K562 (cell line): ENCODE measurements around the gene EEF1AKMT4. TPM values are rescaled to one million over a fixed set of nuclear protein-coding genes. Genes with fewer than 3 reads are reported as not detected.

Experiments used
- CBFA2T2 ChIP-seq: fragments of 450-650 bp; conservative IDR thresholded peaks from 2 replicates; pipeline ENCODE4 v1.6.1; 2017; ENCODE audit warnings: mild to moderate bottlenecking
- ETV1 ChIP-seq: fragments of 450-650 bp; conservative IDR thresholded peaks from 2 replicates; pipeline ENCODE4 v1.6.1; 2016; ENCODE audit warnings: missing genetic modification characterization, control low read depth, low read depth, missing compliant biosample characterization
- FOXK2 ChIP-seq, 2 experiments: fragments of 450-650 bp; IDR thresholded peaks in 1 of 2; conservative IDR thresholded peaks in 1 of 2; 2 replicates each; pipeline ENCODE4 v1.6.1; 2016; ENCODE audit warnings: low read depth in 2 of 2, mild to moderate bottlenecking in 1 of 2
- ILK ChIP-seq: fragments of 450-650 bp; IDR thresholded peaks from 2 replicates; pipeline ENCODE4 v1.6.1; 2016; ENCODE audit warnings: missing genetic modification characterization, low read depth, mild to moderate bottlenecking, missing compliant biosample characterization, moderate library complexity, borderline replicate concordance
- LCOR ChIP-seq: sonication (generic); formaldehyde crosslinking; IDR thresholded peaks from 2 replicates; pipeline ENCODE4 v1.8.0; 2022; ENCODE audit warnings: mild to moderate bottlenecking, missing genetic modification reagents
- LEF1 ChIP-seq: fragments of 450-650 bp; IDR thresholded peaks from 2 replicates; pipeline ENCODE4 v1.6.1; 2016; ENCODE audit warnings: mild to moderate bottlenecking
- MAFF ChIP-seq: IDR thresholded peaks from 2 replicates; pipeline ENCODE4 v1.6.1; 2012; ENCODE audit warnings: low read length, improper control_type of control experiment
- MEF2A ChIP-seq: IDR thresholded peaks from 2 replicates; pipeline ENCODE4 v1.6.1; 2011; ENCODE audit warnings: low read depth, mild to moderate bottlenecking, low read length, moderate library complexity; ENCODE audit not compliant: control insufficient read depth
- NELFE ChIP-seq: IDR thresholded peaks from 2 replicates; pipeline ENCODE4 v1.6.1; 2011; ENCODE audit warnings: mild to moderate bottlenecking; ENCODE audit not compliant: insufficient read depth, insufficient read length
- PATZ1 ChIP-seq: fragments of 250-450 bp; sonication (Bioruptor Pico); IDR thresholded peaks from 2 replicates; pipeline ENCODE4 v1.5.0; 2020; ENCODE audit warnings: mild to moderate bottlenecking, borderline replicate concordance
- POLR3G ChIP-seq: IDR thresholded peaks from 2 replicates; pipeline ENCODE4 v1.6.1; 2011; ENCODE audit not compliant: insufficient read length, insufficient replicate concordance; ENCODE audit errors: extremely low read depth
- RBM39 ChIP-seq: fragments of 200-400 bp; formaldehyde crosslinking; optimal IDR thresholded peaks from 2 replicates; pipeline ENCODE3; 2018; ENCODE audit warnings: low read depth, low read length
- TFAM ChIP-seq: fragments of 250-450 bp; sonication (Bioruptor Pico); conservative IDR thresholded peaks from 2 replicates; pipeline ENCODE4 v1.5.0; 2021; ENCODE audit warnings: mild to moderate bottlenecking, moderate library complexity
- TRIM28 ChIP-seq: fragments of 450-650 bp; IDR thresholded peaks from 2 replicates; pipeline ENCODE4 v1.6.1; 2017
- U2AF1 ChIP-seq: fragments of 200-400 bp; formaldehyde crosslinking; optimal IDR thresholded peaks from 2 replicates; pipeline ENCODE3; 2017; ENCODE audit warnings: mild to moderate bottlenecking, low read depth, low read length, moderate library complexity
- ZZZ3 ChIP-seq: fragments of 450-650 bp; IDR thresholded peaks from 2 replicates; pipeline ENCODE4 v1.6.1; 2016; ENCODE audit warnings: antibody characterized with exemption, mild to moderate bottlenecking, moderate library complexity
- polyA plus RNA-seq, 8 experiments: library from polyadenylated mRNA; depleted of rRNA in 4 of 8; stranded (reverse) in 5 of 8; unstranded in 3 of 8; fragments of >200 nt; fragmentation: Nextera tagmentation in 2 of 8; fragmentation: Illumina TruSeq in 1 of 8; extraction: Ambion mirVana in 2 of 8; extraction: Trizol in 1 of 8; gene quantifications; 2 replicates each; pipeline versions ENCODE4 v1.2.1 to v1.2.3, GENCODE V29; 2011 to 2014; ENCODE audit warnings: inconsistent platforms in 1 of 8, missing spikeins in 1 of 8
- total RNA-seq, 7 experiments: library from RNA; depleted of rRNA in 6 of 7; stranded (reverse); fragments of >200 nt in 6 of 7; fragmentation: Illumina TruSeq in 2 of 7; extraction: Trizol in 2 of 7; gene quantifications; 2 replicates each; pipeline versions ENCODE4 v1.2.1 to v1.2.3, GENCODE V29; 2011 to 2021; ENCODE audit warnings: low replicate concordance in 1 of 7
- TF ChIP-seq, protein P1 (sequence below): fragments of 450-650 bp; IDR thresholded peaks from one replicate; pipeline ENCODE4 v1.6.1; 2018; ENCODE audit warnings: mild to moderate bottlenecking, moderate library complexity; ENCODE audit not compliant: partially characterized antibody

Gene EEF1AKMT4
- total and polyA plus RNA-seq, 9 of the 15 experiments (the other 6 are each of a cell fraction or from before 2014, with no cell fraction given), result 10.3 to 49.4 (median 18.9) TPM

GRCh38 chr3:184240384-184241140 is 8.9 kb upstream of the EEF1AKMT4 start (continued):
- TF ChIP-seq CBFA2T2 (no peak), NELFE (no peak), LEF1 (no peak), TRIM28 (no peak), LCOR (CRISPR knock-in tag) (no peak), RBM39 (no peak), TFAM (CRISPR knock-in tag) (no peak), ETV1 (tag) (0 out of 2 replicates have a peak, but pooled peaks have one; percentile 10), PATZ1 (CRISPR knock-in tag) (no peak), MEF2A (no peak), ILK (tag) (no peak), MAFF (no peak), ZZZ3 (no peak), POLR3G (no peak), FOXK2 (conservative IDR thresholded peaks at IDR 0.05 in 1 of 2, IDR thresholded peaks at IDR 0.05 in 1 of 2; ENCODE audit: low read depth in 2 of 2) (no peak), U2AF1 (no peak)
- TF ChIP-seq, protein P1, sequence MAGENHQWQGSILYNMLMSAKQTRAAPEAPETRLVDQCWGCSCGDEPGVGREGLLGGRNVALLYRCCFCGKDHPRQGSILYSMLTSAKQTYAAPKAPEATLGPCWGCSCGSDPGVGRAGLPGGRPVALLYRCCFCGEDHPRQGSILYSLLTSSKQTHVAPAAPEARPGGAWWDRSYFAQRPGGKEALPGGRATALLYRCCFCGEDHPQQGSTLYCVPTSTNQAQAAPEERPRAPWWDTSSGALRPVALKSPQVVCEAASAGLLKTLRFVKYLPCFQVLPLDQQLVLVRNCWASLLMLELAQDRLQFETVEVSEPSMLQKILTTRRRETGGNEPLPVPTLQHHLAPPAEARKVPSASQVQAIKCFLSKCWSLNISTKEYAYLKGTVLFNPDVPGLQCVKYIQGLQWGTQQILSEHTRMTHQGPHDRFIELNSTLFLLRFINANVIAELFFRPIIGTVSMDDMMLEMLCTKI, result no peak
